ENCODE data around the gene EXPH5.

EXPH5 gene

GRCh38 chr11:108543316-108543964 is 50.1 kb downstream of the EXPH5 start:
- no peak for TF ChIP-seq CTCF (conservative IDR thresholded peaks at IDR 0.05)
- no peak overlapping the region for H3K27ac ChIP-seq

- H3K27ac ChIP-seq, result no peak overlapping the region
- TF ChIP-seq CTCF (conservative IDR thresholded peaks at IDR 0.05), result no peak
Observed at GRCh38 chr11:108541531-108541930, 52.0 kb downstream of the EXPH5 start.

DNA sequence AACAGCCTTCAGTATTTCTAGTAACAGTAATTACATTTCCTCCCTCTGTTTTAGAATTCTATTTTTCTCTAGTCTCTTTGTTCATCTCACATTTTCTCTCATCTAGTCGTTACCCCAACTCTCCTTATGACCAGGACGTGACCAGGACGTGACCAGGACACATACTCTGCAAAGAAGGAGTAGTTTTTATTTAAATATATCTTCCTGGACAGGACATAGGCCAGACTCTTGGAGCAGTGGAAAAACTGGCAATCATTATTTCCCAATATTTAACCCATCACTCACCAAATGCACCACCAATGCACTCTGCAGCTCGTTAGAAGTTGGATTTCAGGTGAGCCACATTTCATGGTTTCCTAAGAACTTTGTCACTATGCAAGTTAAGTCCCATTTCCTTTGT is 55.1 kb downstream of the EXPH5 start:
- no peak for TF ChIP-seq CTCF (conservative IDR thresholded peaks at IDR 0.05)
- H3K27ac ChIP-seq, result no peak overlapping the region

DNA sequence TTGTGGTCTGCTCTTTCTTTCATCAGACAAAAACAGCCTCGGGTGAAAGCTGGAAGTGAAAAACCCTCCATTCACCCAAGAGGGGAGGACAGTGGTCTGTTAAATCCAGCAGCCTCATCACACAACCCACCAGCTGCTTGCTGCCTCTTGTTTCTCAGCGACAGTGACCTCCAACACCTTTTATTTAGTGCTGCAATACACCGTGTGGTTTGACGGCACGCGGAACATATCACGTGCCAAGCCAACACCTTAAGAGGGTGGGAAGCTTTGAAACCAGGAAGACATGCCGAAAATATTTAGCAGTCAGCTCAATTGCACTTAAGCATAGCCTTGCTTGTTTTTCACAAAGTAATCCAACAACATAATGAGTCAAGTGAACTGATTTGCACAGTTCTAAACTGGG is 55.5 kb downstream of the EXPH5 start:
- no peak overlapping the region for H3K27ac ChIP-seq
- no peak for TF ChIP-seq CTCF (conservative IDR thresholded peaks at IDR 0.05)

- no peak for TF ChIP-seq CTCF (conservative IDR thresholded peaks at IDR 0.05)
- H3K27ac ChIP-seq, result no peak overlapping the region
Observed at GRCh38 chr11:108536783-108537182, 56.8 kb downstream of the EXPH5 start.

- no peak overlapping the region for H3K27ac ChIP-seq
- no peak for TF ChIP-seq CTCF (conservative IDR thresholded peaks at IDR 0.05)
Observed at GRCh38 chr11:108535384-108535955, 58.1 kb downstream of the EXPH5 start.

GRCh38 chr11:108534274-108534882 is 59.2 kb downstream of the EXPH5 start:
- peak overlapping the region; percentile 12 for H3K27ac ChIP-seq
- TF ChIP-seq CTCF (conservative IDR thresholded peaks at IDR 0.05), result no peak

Measured in VCaP (cell line).